ENCODE data around the gene CLCN1.

DNA sequence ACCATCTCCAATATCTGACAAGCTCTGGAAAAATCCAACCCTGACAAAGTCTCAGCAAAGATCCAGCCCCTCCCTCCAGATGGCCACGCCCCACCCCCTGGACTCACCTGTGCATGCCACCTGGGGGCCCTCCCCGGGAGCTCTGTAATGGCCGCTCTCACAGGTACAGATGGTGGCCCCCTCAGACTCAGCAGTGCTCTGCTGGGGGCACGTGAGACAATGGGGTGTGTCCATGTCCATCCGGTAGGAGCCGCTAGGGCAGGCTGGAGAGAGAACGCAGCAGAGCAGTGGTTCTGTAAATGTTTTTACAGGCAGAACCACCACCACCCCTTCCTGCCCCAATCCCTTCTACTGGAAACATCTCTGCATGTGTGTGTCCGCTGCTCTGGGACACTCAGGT is 83.2 kb downstream of the CLCN1 start:
- no peak for TF ChIP-seq POLR2A (IDR thresholded peaks at IDR 0.05)
- TF ChIP-seq, protein P1, sequence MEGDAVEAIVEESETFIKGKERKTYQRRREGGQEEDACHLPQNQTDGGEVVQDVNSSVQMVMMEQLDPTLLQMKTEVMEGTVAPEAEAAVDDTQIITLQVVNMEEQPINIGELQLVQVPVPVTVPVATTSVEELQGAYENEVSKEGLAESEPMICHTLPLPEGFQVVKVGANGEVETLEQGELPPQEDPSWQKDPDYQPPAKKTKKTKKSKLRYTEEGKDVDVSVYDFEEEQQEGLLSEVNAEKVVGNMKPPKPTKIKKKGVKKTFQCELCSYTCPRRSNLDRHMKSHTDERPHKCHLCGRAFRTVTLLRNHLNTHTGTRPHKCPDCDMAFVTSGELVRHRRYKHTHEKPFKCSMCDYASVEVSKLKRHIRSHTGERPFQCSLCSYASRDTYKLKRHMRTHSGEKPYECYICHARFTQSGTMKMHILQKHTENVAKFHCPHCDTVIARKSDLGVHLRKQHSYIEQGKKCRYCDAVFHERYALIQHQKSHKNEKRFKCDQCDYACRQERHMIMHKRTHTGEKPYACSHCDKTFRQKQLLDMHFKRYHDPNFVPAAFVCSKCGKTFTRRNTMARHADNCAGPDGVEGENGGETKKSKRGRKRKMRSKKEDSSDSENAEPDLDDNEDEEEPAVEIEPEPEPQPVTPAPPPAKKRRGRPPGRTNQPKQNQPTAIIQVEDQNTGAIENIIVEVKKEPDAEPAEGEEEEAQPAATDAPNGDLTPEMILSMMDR (IDR thresholded peaks at IDR 0.05) = no peak
